HEK293 (cell line): Measurements from ENCODE around the gene COX11.
A peak's percentile ranks its signal among the peaks of the same experiment; 100 is the strongest.

Experiments used
- GLI2 ChIP-seq: fragments of 450-650 bp; formaldehyde crosslinking; IDR thresholded peaks from 2 replicates; pipeline ENCODE4; 2017; ENCODE audit warnings: missing biosample characterization, missing genetic modification characterization, low read depth, borderline replicate concordance
- HOXC10 ChIP-seq: sonication (generic); formaldehyde crosslinking; IDR thresholded peaks from 2 replicates; pipeline ENCODE4 v1.8.1; 2023; ENCODE audit warnings: mild to moderate bottlenecking, missing genetic modification reagents
- KLF1 ChIP-seq: fragments of 450-650 bp; formaldehyde crosslinking; IDR thresholded peaks from 2 replicates; pipeline ENCODE4 v1.5.1; 2016; ENCODE audit warnings: missing biosample characterization, missing genetic modification characterization
- REPIN1 ChIP-seq: fragments of 450-650 bp; formaldehyde crosslinking; IDR thresholded peaks from 2 replicates; pipeline ENCODE4 v1.5.1; 2017; ENCODE audit warnings: missing biosample characterization, missing genetic modification characterization, low read depth
- SP2 ChIP-seq: fragments of 450-650 bp; formaldehyde crosslinking; IDR thresholded peaks from 2 replicates; pipeline ENCODE4 v1.5.1; 2016; ENCODE audit warnings: missing biosample characterization, missing genetic modification characterization
- ZBTB1 ChIP-seq: fragments of 450-650 bp; formaldehyde crosslinking; IDR thresholded peaks from 2 replicates; pipeline ENCODE4 v1.5.1; 2016; ENCODE audit warnings: missing biosample characterization, missing genetic modification characterization
- ZBTB10 ChIP-seq: fragments of 450-650 bp; formaldehyde crosslinking; IDR thresholded peaks from 2 replicates; pipeline ENCODE4 v1.5.1; 2016; ENCODE audit warnings: missing biosample characterization, missing genetic modification characterization
- ZBTB17 ChIP-seq: fragments of 450-650 bp; formaldehyde crosslinking; IDR thresholded peaks from 2 replicates; pipeline ENCODE4 v1.5.1; 2016; ENCODE audit warnings: missing biosample characterization, missing genetic modification characterization
- ZBTB20 ChIP-seq: fragments of 450-650 bp; formaldehyde crosslinking; IDR thresholded peaks from 2 replicates; pipeline ENCODE4 v1.5.1; 2016; ENCODE audit warnings: missing biosample characterization, missing genetic modification characterization
- ZBTB48 ChIP-seq: fragments of 450-650 bp; formaldehyde crosslinking; IDR thresholded peaks from 2 replicates; pipeline ENCODE4 v1.5.1; 2016; ENCODE audit warnings: missing biosample characterization, missing genetic modification characterization
- ZBTB7A ChIP-seq: fragments of 450-650 bp; formaldehyde crosslinking; IDR thresholded peaks from 2 replicates; pipeline ENCODE4 v1.5.1; 2016; ENCODE audit warnings: low read depth, missing biosample characterization, missing genetic modification characterization
- ZEB2 ChIP-seq: fragments of 450-650 bp; formaldehyde crosslinking; IDR thresholded peaks from 2 replicates; pipeline ENCODE4 v1.5.1; 2016; ENCODE audit warnings: missing biosample characterization, missing genetic modification characterization
- ZNF112 ChIP-seq: fragments of 450-650 bp; formaldehyde crosslinking; IDR thresholded peaks from 2 replicates; pipeline ENCODE4 v1.5.0; 2017; ENCODE audit warnings: missing biosample characterization, missing genetic modification characterization
- ZNF114 ChIP-seq: fragments of 450-650 bp; formaldehyde crosslinking; IDR thresholded peaks from 2 replicates; pipeline ENCODE4 v1.5.0; 2017; ENCODE audit warnings: missing biosample characterization, missing genetic modification characterization
- ZNF169 ChIP-seq: fragments of 450-650 bp; formaldehyde crosslinking; IDR thresholded peaks from 2 replicates; pipeline ENCODE4 v1.5.1; 2016; ENCODE audit warnings: missing biosample characterization, missing genetic modification characterization
- ZNF223 ChIP-seq: fragments of 450-650 bp; formaldehyde crosslinking; IDR thresholded peaks from 2 replicates; pipeline ENCODE4 v1.5.1; 2016; ENCODE audit warnings: missing biosample characterization, missing genetic modification characterization
- ZNF248 ChIP-seq: fragments of 450-650 bp; formaldehyde crosslinking; IDR thresholded peaks from 2 replicates; pipeline ENCODE4 v1.5.1; 2017; ENCODE audit warnings: missing biosample characterization, missing genetic modification characterization
- ZNF350 ChIP-seq: fragments of 450-650 bp; formaldehyde crosslinking; IDR thresholded peaks from 2 replicates; pipeline ENCODE4 v1.5.0; 2017; ENCODE audit warnings: missing biosample characterization, mild to moderate bottlenecking, missing genetic modification characterization
- ZNF398 ChIP-seq: fragments of 450-650 bp; formaldehyde crosslinking; IDR thresholded peaks from 2 replicates; pipeline ENCODE4 v1.5.1; 2017; ENCODE audit warnings: missing biosample characterization, missing genetic modification characterization
- ZNF473 ChIP-seq: fragments of 450-650 bp; formaldehyde crosslinking; IDR thresholded peaks from 2 replicates; pipeline ENCODE4 v1.5.1; 2017; ENCODE audit warnings: missing biosample characterization, missing genetic modification characterization
- ZNF555 ChIP-seq: fragments of 450-650 bp; formaldehyde crosslinking; conservative IDR thresholded peaks from 2 replicates; pipeline ENCODE4 v1.5.1; 2017; ENCODE audit warnings: missing biosample characterization, mild to moderate bottlenecking, missing genetic modification characterization, inconsistent platforms
- ZNF571 ChIP-seq: fragments of 450-650 bp; formaldehyde crosslinking; IDR thresholded peaks from 2 replicates; pipeline ENCODE4 v1.5.0; 2017; ENCODE audit warnings: missing biosample characterization, missing genetic modification characterization
- ZNF660 ChIP-seq: fragments of 450-650 bp; IDR thresholded peaks from 2 replicates; pipeline ENCODE4 v1.5.1; 2018; ENCODE audit warnings: missing biosample characterization, mild to moderate bottlenecking, missing genetic modification characterization
- ZNF677 ChIP-seq: fragments of 450-650 bp; IDR thresholded peaks from 2 replicates; pipeline ENCODE4 v1.5.0; 2018; ENCODE audit warnings: missing biosample characterization, mild to moderate bottlenecking, missing genetic modification characterization, moderate library complexity
- ZNF830 ChIP-seq: fragments of 450-650 bp; IDR thresholded peaks from 2 replicates; pipeline ENCODE4 v1.5.0; 2018; ENCODE audit warnings: missing biosample characterization, missing genetic modification characterization, low read depth, mild to moderate bottlenecking, moderate library complexity
- TF ChIP-seq, protein P1 (sequence below): fragments of 450-650 bp; formaldehyde crosslinking; IDR thresholded peaks from 2 replicates; pipeline ENCODE4 v1.5.1; 2016; ENCODE audit warnings: missing biosample characterization, missing genetic modification characterization
- TF ChIP-seq, protein P2 (sequence below): fragments of 450-650 bp; formaldehyde crosslinking; IDR thresholded peaks from 2 replicates; pipeline ENCODE4 v1.5.1; 2016; ENCODE audit warnings: missing biosample characterization, missing genetic modification characterization
- TF ChIP-seq, protein P3 (sequence below): fragments of 450-650 bp; formaldehyde crosslinking; IDR thresholded peaks from 2 replicates; pipeline ENCODE4 v1.5.1; 2016; ENCODE audit warnings: missing biosample characterization, missing genetic modification characterization, low read depth

The COX11 gene

DNA sequence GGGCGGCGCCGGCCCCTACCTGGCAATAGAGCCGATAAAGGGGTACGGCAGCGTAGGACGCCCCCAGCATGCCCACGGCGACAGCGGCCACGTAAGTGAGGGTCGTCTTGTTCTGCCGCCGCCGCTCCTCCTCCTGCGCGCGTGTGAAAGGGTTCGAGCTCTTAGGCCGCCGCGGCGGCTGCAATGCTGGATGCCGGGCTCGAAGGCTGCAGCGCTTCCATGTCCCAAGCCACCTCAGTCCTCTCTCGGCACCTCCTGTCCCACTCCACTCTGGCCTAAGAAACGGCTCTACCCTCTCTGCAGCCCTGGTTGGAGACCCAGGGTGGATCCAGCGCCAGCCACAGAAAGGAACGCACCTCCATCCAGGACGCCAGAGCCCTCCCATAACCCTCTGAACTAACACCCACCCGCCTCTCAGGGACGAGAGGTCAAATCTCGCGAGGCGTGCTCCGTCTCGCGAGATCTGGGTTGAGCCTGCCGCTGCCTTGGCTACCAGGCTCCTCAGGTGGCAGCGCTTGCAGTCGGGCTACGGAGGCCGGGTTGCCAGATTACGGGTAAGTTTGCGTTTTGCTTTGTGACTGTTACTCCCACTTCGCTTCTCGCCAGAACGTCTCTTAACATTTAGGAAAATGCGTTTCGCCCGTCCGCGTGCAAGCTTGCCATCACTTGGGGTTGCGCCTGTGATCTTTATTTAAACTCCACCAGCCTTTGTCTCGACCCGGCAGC, at the start of gene COX11, which contains the start of gene STXBP4 (continued):
- TF ChIP-seq ZNF830 (tag by site-specific recombination) (no peak), ZNF169 (no peak), ZNF555 (tag by site-specific recombination) (no peak), ZNF473 (tag by site-specific recombination) (no peak), ZNF571 (no peak), ZEB2 (no peak), ZBTB7A (no peak), ZBTB10 (peak; percentile 31; the same call in 1 of the 2 replicates), ZNF114 (tag by site-specific recombination) (no peak), ZBTB20 (tag by site-specific recombination) (peak; percentile 48; the same call in 1 of the 2 replicates), ZNF248 (tag by site-specific recombination) (no peak), ZNF112 (tag by site-specific recombination) (no peak), ZNF350 (tag by site-specific recombination) (no peak), GLI2 (no peak), ZNF660 (tag by site-specific recombination) (peak; percentile 40; the same call in 1 of the 2 replicates), ZNF398 (no peak), ZBTB1 (no peak), REPIN1 (tag by site-specific recombination) (no peak), ZBTB17 (tag by site-specific recombination) (peak; percentile 56; the same call in 1 of the 2 replicates), ZNF223 (no peak), ZNF677 (tag by site-specific recombination) (no peak), ZBTB48 (tag by site-specific recombination) (peak; percentile 68; the same call in 1 of the 2 replicates), HOXC10 (CRISPR knock-in tag) (no peak), SP2 (peak; percentile 73), KLF1 (no peak)
- TF ChIP-seq, protein P1, sequence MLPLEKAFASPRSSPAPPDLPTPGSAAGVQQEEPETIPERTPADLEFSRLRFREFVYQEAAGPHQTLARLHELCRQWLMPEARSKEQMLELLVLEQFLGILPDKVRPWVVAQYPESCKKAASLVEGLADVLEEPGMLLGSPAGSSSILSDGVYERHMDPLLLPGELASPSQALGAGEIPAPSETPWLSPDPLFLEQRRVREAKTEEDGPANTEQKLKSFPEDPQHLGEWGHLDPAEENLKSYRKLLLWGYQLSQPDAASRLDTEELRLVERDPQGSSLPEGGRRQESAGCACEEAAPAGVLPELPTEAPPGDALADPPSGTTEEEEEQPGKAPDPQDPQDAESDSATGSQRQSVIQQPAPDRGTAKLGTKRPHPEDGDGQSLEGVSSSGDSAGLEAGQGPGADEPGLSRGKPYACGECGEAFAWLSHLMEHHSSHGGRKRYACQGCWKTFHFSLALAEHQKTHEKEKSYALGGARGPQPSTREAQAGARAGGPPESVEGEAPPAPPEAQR: no peak
- TF ChIP-seq, protein P2, sequence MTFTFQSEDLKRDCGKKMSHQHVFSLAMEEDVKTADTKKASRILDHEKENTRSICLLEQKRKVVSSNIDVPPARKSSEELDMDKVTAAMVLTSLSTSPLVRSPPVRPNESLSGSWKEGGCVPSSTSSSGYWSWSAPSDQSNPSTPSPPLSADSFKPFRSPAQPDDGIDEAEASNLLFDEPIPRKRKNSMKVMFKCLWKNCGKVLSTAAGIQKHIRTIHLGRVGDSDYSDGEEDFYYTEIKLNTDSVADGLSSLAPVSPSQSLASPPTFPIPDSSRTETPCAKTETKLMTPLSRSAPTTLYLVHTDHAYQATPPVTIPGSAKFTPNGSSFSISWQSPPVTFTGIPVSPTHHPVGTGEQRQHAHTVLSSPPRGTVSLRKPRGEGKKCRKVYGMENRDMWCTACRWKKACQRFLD (tag by site-specific recombination): no peak
- TF ChIP-seq, protein P3, sequence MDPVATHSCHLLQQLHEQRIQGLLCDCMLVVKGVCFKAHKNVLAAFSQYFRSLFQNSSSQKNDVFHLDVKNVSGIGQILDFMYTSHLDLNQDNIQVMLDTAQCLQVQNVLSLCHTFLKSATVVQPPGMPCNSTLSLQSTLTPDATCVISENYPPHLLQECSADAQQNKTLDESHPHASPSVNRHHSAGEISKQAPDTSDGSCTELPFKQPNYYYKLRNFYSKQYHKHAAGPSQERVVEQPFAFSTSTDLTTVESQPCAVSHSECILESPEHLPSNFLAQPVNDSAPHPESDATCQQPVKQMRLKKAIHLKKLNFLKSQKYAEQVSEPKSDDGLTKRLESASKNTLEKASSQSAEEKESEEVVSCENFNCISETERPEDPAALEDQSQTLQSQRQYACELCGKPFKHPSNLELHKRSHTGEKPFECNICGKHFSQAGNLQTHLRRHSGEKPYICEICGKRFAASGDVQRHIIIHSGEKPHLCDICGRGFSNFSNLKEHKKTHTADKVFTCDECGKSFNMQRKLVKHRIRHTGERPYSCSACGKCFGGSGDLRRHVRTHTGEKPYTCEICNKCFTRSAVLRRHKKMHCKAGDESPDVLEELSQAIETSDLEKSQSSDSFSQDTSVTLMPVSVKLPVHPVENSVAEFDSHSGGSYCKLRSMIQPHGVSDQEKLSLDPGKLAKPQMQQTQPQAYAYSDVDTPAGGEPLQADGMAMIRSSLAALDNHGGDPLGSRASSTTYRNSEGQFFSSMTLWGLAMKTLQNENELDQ (tag by site-specific recombination): no peak
